ENCODE data around the gene ZNF212. TPM values are rescaled to one million over a fixed set of nuclear protein-coding genes. Genes with fewer than 3 reads are reported as not detected.

The ZNF212 gene
- total RNA-seq, 1 experiment from 2014 or later = 9.7 TPM

DNA sequence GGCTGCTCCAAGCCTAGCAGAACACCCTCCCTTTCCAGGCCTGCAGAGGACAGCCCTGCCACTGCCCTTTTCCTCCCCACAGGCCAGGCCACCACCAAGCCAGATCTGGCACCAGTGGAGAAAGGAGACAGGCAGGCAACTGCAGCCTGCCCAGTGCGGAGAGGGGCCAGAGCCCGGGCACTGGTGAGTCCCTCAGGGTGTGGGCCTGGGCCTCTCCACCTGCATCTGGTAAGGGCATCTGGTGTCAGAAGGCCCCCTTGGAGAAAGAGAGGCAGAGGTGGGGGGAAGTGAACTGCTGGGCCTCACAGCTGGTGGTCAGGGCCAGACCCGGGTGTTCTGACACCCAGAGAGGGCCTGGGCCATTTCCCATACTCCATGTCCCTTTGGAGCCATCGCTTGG, 50.4 kb downstream of the ZNF212 start:
- peaks cover 28% of the 10 kb centered on the region for H3K4me1 ChIP-seq (ENCODE audit: insufficient read depth, low read length)
- POLR2A ChIA-PET (ENCODE audit: unreplicated experiment) = no interaction called here
- DNase-seq (no peak), ATAC-seq (no peak)
- CTCF ChIA-PET = no interaction called here
- no peak overlapping the region for H3K4me2 ChIP-seq (ENCODE audit: low read length)
- no peak overlapping the region for H3K27ac ChIP-seq (ENCODE audit: low read length)
- H2AFZ ChIP-seq (ENCODE audit: low read length) = no peak overlapping the region
- no peaks in the 10 kb centered on the region for H3K36me3 ChIP-seq (ENCODE audit: low read depth, low read length)
- no peaks in the 10 kb centered on the region for H3K27me3 ChIP-seq (ENCODE audit: low read length)
- no peak for TF ChIP-seq EZH2 (IDR thresholded peaks at IDR 0.05; ENCODE audit: low read length, unreplicated experiment)
- TF ChIP-seq EZH2phosphoT487 (IDR thresholded peaks at IDR 0.05; ENCODE audit: borderline replicate concordance, low read length) = no peak
- TF ChIP-seq, protein P1, sequence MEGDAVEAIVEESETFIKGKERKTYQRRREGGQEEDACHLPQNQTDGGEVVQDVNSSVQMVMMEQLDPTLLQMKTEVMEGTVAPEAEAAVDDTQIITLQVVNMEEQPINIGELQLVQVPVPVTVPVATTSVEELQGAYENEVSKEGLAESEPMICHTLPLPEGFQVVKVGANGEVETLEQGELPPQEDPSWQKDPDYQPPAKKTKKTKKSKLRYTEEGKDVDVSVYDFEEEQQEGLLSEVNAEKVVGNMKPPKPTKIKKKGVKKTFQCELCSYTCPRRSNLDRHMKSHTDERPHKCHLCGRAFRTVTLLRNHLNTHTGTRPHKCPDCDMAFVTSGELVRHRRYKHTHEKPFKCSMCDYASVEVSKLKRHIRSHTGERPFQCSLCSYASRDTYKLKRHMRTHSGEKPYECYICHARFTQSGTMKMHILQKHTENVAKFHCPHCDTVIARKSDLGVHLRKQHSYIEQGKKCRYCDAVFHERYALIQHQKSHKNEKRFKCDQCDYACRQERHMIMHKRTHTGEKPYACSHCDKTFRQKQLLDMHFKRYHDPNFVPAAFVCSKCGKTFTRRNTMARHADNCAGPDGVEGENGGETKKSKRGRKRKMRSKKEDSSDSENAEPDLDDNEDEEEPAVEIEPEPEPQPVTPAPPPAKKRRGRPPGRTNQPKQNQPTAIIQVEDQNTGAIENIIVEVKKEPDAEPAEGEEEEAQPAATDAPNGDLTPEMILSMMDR (conservative IDR thresholded peaks at IDR 0.05; ENCODE audit: low read depth, low read length) = no peak
- no peak overlapping the region for H3K4me3 ChIP-seq (ENCODE audit: low read length)
- intact Hi-C loops (cut with micrococcal nuclease) = loop anchor here (10.0 kb wide), 1 partner anchor 205 kb away; the partner anchor contains the start of gene ZNF746
- H3K79me2 ChIP-seq (ENCODE audit: low read length) = no peaks in the 10 kb centered on the region
- H4K20me1 ChIP-seq (ENCODE audit: low read length) = no peaks in the 10 kb centered on the region
- H3K9ac ChIP-seq (ENCODE audit: low read length) = no peak overlapping the region
- H3F3A ChIP-seq (ENCODE audit: low read length, unreplicated experiment) = no peaks in the 10 kb centered on the region
- no peaks in the 10 kb centered on the region for H3K9me3 ChIP-seq (ENCODE audit: low read length)
- BruUV-seq (replicated peaks) = no TSS peak
- no peaks in the 10 kb centered on the region for H3K9me2 ChIP-seq (replicated peaks; ENCODE audit: low read length)

DNA sequence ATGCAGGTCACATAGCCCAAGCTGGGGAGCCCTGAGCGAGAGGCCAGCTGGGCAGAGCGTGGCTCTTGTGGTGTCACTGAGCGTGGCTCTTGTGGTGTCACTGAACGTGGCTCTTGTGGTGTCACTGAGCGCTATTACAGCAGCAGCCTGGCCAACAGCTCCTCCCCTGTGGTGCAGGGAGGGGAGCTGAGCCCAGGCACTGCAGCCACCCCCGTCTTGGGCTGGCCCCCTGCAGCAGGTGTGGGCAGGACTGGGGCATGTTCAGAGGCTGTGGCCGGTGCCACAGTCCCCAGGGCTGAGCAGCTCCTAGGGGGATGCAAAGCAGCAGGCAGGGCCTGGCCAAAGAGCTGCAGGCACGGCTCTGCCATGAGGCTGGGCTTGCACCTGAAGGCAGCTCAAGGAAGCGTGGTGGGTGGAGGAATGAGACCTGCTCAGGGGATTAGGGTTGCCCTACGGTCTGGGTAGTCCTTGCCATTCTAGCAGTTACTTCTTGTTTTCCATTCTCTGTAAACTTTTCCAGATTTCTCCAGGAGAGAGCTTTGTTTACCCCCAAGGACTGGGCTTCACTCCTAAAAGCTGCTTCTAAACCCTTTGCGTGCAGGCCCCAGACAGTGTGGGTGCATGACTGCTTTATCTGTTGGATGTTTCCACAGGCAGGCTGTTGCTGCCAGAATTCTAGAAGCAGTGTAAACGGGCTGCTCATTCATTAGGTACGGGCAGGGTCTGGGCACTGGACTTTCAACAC, 51.8 kb downstream of the ZNF212 start:
- H3K27me3 ChIP-seq (ENCODE audit: low read length) = no peaks in the 10 kb centered on the region
- H4K20me1 ChIP-seq (ENCODE audit: low read length) = no peaks in the 10 kb centered on the region
- no peak for DNase-seq
- no peak overlapping the region for H3K27ac ChIP-seq (ENCODE audit: low read length)
- H3K9me3 ChIP-seq (ENCODE audit: low read length) = no peaks in the 10 kb centered on the region
- H3K36me3 ChIP-seq (ENCODE audit: low read depth, low read length) = no peaks in the 10 kb centered on the region
- no peak for ATAC-seq
- CTCF ChIA-PET = no interaction called here
- H3F3A ChIP-seq (ENCODE audit: low read length, unreplicated experiment) = no peaks in the 10 kb centered on the region
- no peak overlapping the region for H3K4me2 ChIP-seq (ENCODE audit: low read length)
- H3K9me2 ChIP-seq (replicated peaks; ENCODE audit: low read length) = no peaks in the 10 kb centered on the region
- H3K9ac ChIP-seq (ENCODE audit: low read length) = no peak overlapping the region
- H3K4me1 ChIP-seq (ENCODE audit: insufficient read depth, low read length) = peaks cover 18% of the 10 kb centered on the region
- intact Hi-C loops (cut with micrococcal nuclease) = no loop called here
- H3K79me2 ChIP-seq (ENCODE audit: low read length) = no peaks in the 10 kb centered on the region
- no peak overlapping the region for H2AFZ ChIP-seq (ENCODE audit: low read length)
- TF ChIP-seq EZH2phosphoT487 (IDR thresholded peaks at IDR 0.05; ENCODE audit: borderline replicate concordance, low read length) (no peak), EZH2 (IDR thresholded peaks at IDR 0.05; ENCODE audit: low read length, unreplicated experiment) (no peak)
- TF ChIP-seq, protein P1 (conservative IDR thresholded peaks at IDR 0.05; ENCODE audit: low read depth, low read length) = no peak
- no TSS peak for BruUV-seq (replicated peaks)
- H3K4me3 ChIP-seq (ENCODE audit: low read length) = no peak overlapping the region
- POLR2A ChIA-PET (ENCODE audit: unreplicated experiment) = no interaction called here

DNA sequence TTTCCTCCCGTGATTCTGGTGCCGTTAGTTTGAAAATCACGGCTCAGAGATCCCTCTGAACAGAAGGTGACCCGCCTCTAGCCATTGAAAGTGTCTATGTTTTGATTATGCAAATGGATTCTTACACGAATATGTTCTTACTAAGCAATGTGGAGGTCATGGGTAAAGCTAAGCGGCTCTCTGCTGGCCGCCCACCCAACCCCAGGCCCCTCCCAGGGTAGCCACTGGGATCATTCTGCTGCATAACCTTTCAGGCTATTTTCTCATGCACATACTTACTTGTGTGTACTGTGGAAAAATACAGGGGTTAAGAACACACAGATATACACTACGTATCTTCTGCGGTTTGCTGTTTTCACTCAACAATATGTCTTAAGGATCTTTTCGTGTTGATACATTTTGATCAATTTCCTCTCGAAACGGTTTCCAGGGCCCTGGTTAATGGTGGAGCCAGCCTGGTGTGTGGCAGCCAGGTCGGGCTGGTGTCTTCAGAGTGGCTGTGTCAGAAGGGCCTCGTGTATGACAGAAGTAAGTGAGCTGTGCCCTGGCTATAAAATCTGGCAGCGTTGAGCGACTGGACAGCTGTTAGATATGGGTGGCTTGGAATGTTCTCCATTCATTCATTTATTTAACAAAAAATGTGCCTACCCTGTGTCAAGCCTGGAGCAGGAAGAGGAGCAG, 52.5 kb downstream of the ZNF212 start:
- Histone ChIP-seq H3K27me3 (ENCODE audit: low read length) (no peaks in the 10 kb centered on the region), H3K36me3 (ENCODE audit: low read depth, low read length) (no peaks in the 10 kb centered on the region), H3K9me3 (ENCODE audit: low read length) (no peaks in the 10 kb centered on the region), H3K4me3 (ENCODE audit: low read length) (no peak overlapping the region), H2AFZ (ENCODE audit: low read length) (no peak overlapping the region), H3K4me2 (ENCODE audit: low read length) (no peak overlapping the region), H3F3A (ENCODE audit: low read length, unreplicated experiment) (no peaks in the 10 kb centered on the region), H3K4me1 (ENCODE audit: insufficient read depth, low read length) (peaks cover 11% of the 10 kb centered on the region), H3K9ac (ENCODE audit: low read length) (no peak overlapping the region), H3K79me2 (ENCODE audit: low read length) (no peaks in the 10 kb centered on the region), H3K9me2 (replicated peaks; ENCODE audit: low read length) (no peaks in the 10 kb centered on the region), H3K27ac (ENCODE audit: low read length) (no peak overlapping the region), H4K20me1 (ENCODE audit: low read length) (no peaks in the 10 kb centered on the region)
- ChIA-PET POLR2A (ENCODE audit: unreplicated experiment) (no interaction called here), CTCF (no interaction called here)
- DNase-seq (no peak), ATAC-seq (no peak)
- no TSS peak for BruUV-seq (replicated peaks)
- TF ChIP-seq EZH2 (IDR thresholded peaks at IDR 0.05; ENCODE audit: low read length, unreplicated experiment) (no peak), EZH2phosphoT487 (IDR thresholded peaks at IDR 0.05; ENCODE audit: borderline replicate concordance, low read length) (no peak)
- TF ChIP-seq, protein P1 (conservative IDR thresholded peaks at IDR 0.05; ENCODE audit: low read depth, low read length) = no peak
- intact Hi-C loops (cut with micrococcal nuclease) = no loop called here

Data from PC-3 (cell line).